ENCODE data around the gene SLX9. TPM values are rescaled to one million over a fixed set of nuclear protein-coding genes. Genes with fewer than 3 reads are reported as not detected.
A peak's percentile ranks its signal among the peaks of the same experiment; 100 is the strongest.

The SLX9 gene
- total and polyA plus RNA-seq, 8 donors, result 10.5 to 21.7 (median 13.6) TPM

DNA sequence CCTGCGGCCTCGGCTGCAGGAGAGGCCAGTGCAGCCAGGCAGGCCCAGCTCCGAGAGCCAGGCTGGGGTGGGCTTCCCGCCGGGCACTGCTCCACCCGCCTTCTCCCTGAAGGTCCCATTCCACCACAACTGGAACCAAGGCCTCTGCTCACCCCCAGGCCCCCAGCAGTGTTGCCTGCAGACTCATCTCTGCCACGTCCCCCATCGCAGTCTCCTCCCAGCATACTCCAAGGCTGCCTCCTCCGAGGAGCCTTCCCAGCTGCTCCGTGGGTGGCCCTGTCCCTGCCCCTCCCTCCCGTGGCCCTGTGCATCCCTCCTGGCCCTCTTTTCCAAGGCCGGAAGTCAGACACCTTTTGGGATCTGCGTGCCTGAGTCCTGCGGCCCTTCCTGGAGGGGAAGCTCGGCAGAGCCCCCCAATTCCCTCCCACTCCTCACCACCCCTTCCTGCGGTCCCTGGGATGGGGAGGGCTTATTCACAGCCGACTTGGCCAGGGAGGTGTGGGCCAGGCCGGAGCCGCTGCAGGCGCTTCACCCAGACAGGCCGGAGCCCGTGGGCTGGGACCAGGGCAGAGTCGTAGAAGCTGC, 47.6 kb downstream of the SLX9 start:
- Histone ChIP-seq H3K9me3 (no peaks in the 10 kb centered on the region), H3K4me1 (no peaks in the 10 kb centered on the region), H3K36me3 (no peaks in the 10 kb centered on the region), H3K27ac (no peak overlapping the region), H3K27me3 (no peaks in the 10 kb centered on the region), H3K4me3 (no peak overlapping the region)
- no peak for FAIRE-seq
- WGBS, 2 donors, result 62 to 77% methylated on average over 21 to 23 of the region's 23 CpGs
- ATAC-seq, result no peak
- intact Hi-C loops (cut with DNase I), result no loop called here
- peak in 1 of 6 donors; percentile 46 for DNase-seq
- TF ChIP-seq, protein P1, sequence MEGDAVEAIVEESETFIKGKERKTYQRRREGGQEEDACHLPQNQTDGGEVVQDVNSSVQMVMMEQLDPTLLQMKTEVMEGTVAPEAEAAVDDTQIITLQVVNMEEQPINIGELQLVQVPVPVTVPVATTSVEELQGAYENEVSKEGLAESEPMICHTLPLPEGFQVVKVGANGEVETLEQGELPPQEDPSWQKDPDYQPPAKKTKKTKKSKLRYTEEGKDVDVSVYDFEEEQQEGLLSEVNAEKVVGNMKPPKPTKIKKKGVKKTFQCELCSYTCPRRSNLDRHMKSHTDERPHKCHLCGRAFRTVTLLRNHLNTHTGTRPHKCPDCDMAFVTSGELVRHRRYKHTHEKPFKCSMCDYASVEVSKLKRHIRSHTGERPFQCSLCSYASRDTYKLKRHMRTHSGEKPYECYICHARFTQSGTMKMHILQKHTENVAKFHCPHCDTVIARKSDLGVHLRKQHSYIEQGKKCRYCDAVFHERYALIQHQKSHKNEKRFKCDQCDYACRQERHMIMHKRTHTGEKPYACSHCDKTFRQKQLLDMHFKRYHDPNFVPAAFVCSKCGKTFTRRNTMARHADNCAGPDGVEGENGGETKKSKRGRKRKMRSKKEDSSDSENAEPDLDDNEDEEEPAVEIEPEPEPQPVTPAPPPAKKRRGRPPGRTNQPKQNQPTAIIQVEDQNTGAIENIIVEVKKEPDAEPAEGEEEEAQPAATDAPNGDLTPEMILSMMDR (IDR thresholded peaks at IDR 0.05), result no peak

DNA sequence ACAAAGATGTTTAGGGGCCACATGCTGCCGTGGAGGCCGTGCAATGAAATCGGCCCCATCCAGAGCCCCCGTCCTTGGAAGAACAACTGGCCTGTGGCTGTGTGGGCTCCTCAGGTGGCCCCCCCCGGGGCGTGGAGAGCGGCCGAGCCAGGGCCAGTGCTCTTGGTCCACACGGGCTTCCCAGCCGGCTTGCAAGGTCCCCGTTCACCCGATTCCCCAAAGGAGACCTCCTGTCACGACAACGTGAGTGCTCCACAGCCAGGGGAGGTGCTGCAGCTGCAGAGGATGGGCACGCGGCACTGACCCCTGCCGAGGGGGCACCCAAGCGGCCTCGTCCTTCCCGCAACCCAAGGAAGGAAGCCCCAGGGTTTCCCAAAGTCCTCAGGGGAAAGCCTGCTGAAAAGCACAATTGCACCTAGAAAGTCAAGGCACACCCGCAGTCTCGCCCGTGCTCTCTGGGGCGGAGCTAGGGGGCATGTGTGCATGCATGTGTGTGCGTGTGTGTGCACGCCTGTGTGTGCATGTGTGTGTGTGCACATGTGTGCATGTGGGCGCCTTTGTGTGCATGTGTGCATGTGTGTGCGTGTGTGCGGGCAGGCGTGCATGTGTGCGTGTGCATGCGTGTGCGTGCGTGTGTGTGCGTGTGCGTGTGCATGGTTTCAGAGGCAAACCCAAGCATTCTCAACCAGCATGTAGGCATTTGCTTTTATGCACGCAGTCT, 48.2 kb downstream of the SLX9 start:
- WGBS, 2 donors, result 62% methylated on average over 37 of the region's 37 CpGs
- DNase-seq, result peak in 2 of 6 donors; percentile 46 to 49
- TF ChIP-seq, protein P1 (IDR thresholded peaks at IDR 0.05), result no peak

DNA sequence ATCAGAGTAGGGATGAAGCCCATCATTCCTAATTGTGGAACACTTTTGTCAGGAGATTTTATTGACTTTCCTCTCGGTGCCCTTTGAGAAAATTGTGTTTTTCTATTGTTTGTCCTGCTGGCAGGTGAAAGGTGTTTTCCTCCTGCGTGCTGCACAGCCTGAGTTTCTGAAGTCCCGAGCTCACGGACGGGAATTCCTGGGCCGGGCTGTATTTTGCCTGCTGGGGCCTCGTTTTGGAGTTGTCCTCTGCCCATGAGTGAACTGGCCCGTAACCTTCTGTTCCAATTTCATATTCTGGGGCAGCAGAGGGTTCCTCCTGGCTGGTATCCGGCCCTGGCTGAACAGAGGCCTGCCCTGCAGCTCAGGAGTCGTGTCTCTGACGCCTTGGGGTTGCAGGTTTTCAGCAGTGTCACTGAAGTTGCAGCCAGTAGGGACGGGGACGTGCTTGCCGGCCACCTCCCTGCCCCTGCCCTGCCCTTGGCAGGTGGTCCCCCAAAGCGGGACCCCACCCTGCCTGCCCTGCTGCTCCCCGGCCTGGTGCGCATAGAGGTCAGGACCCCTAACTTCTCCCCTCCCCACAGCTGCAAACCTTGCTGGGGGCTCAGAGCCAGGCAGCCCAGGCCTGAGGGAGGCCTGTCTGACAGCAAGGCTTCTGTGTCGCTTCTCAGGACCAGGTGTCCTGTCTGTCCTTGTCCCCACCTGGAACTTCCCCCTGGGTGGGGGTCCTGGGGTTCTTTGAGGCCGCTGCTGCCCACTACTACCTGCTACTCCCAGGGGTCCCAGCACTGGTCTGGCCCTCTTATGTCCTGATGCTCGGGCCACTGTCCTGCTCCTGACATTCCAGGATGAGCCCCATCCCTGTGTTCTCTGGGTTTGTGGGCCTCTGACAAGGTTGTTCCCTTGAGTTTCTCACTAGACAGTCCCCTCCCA, 49.0 kb downstream of the SLX9 start:
- Histone ChIP-seq H3K27ac (no peak overlapping the region), H3K4me1 (no peaks in the 10 kb centered on the region)

More for the DNA sequence above, 48.2 kb downstream of the SLX9 start:
- FAIRE-seq (no peak), ATAC-seq (no peak)
- Histone ChIP-seq H3K9me3 (no peaks in the 10 kb centered on the region), H3K4me1 (no peaks in the 10 kb centered on the region), H3K27me3 (no peaks in the 10 kb centered on the region), H3K4me3 (no peak overlapping the region), H3K27ac (no peak overlapping the region), H3K36me3 (no peaks in the 10 kb centered on the region)
- intact Hi-C loops (cut with DNase I), result no loop called here

DNA sequence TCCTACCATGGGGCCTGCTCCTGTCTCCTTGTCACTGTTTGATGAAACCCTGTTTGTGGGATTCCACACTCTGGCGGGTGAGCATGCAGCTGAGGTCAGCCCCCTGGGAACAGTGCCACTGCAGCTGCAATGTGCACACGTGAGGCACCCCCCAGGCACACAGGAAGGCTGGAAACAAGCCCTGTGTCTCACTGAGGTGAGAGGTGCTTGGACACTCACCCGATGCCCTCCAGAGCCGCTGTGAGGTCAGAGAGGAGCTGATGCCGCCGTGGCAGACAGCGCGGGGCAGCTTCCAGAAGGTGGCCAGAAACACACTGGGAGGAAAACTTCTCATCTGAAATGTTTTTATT, 49.7 kb downstream of the SLX9 start:
- Histone ChIP-seq H3K27me3 (no peaks in the 10 kb centered on the region), H3K4me1 (no peaks in the 10 kb centered on the region), H3K9me3 (no peaks in the 10 kb centered on the region), H3K36me3 (no peaks in the 10 kb centered on the region), H3K27ac (no peak overlapping the region), H3K4me3 (no peak overlapping the region)
- intact Hi-C loops (cut with DNase I), result no loop called here
- WGBS, 2 donors, result 69 to 71% methylated on average over 8 of the region's 8 CpGs
- peak in 2 of 6 donors; percentile 11 to 20 for DNase-seq
- ATAC-seq, result no peak
- FAIRE-seq, result no peak
- TF ChIP-seq, protein P1 (IDR thresholded peaks at IDR 0.05), result no peak

More for the DNA sequence above, 49.0 kb downstream of the SLX9 start:
- WGBS, 2 donors, result 76 to 78% methylated on average over 20 of the region's 20 CpGs
- DNase-seq (peak in 3 of 6 donors; percentile 10 to 67 (median 39)), FAIRE-seq (no peak), ATAC-seq (no peak)
- Histone ChIP-seq H3K4me3 (no peak overlapping the region), H3K36me3 (no peaks in the 10 kb centered on the region), H3K9me3 (no peaks in the 10 kb centered on the region), H3K27me3 (no peaks in the 10 kb centered on the region)
- intact Hi-C loops (cut with DNase I), result no loop called here
- TF ChIP-seq, protein P1 (IDR thresholded peaks at IDR 0.05), result no peak
